Measurements from ENCODE around the gene TLN1.

TLN1 gene

DNA sequence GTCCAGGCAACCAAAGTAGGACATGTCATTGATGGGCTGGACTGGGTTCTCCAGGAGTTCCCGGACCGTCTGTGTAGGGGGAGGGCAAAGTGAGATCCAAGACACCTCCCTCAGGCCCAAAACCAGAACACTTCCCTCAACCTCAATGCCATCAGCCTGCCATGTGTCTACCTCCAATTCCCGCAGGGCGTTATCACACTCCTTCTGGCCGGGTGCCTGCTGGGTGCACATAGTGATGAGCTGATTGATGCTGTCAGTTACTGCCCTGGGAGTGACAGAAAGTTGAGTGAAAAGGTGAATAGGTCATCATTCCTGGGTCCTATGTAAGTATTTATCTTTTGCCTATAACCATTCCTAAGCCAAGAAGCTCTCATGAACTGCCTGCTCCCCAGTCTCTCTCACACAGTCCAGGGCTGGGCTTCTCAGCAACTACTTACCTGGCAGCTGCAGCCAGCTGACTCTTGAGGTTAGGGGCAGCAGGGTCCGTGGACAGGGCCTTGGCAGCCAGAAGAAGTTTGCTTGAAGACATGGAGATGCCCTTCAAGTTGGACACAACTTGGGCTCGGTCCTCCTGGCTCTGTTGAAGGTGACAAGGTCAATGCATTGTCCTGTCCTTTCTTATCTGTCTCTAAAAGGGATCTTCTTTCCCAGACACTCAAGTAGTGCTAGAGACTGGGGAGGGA, 21.0 kb downstream of the TLN1 start:
- no peaks in the 10 kb centered on the region for H3K27me3 ChIP-seq (replicated peaks; ENCODE audit: control insufficient read depth, insufficient read depth, low read length)
- no peak overlapping the region for H3K4me3 ChIP-seq (replicated peaks; ENCODE audit: low read depth, low read length)
- TF ChIP-seq, protein P1, sequence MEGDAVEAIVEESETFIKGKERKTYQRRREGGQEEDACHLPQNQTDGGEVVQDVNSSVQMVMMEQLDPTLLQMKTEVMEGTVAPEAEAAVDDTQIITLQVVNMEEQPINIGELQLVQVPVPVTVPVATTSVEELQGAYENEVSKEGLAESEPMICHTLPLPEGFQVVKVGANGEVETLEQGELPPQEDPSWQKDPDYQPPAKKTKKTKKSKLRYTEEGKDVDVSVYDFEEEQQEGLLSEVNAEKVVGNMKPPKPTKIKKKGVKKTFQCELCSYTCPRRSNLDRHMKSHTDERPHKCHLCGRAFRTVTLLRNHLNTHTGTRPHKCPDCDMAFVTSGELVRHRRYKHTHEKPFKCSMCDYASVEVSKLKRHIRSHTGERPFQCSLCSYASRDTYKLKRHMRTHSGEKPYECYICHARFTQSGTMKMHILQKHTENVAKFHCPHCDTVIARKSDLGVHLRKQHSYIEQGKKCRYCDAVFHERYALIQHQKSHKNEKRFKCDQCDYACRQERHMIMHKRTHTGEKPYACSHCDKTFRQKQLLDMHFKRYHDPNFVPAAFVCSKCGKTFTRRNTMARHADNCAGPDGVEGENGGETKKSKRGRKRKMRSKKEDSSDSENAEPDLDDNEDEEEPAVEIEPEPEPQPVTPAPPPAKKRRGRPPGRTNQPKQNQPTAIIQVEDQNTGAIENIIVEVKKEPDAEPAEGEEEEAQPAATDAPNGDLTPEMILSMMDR (IDR thresholded peaks at IDR 0.05; ENCODE audit: insufficient read depth, low read length, poor library complexity, severe bottlenecking): no peak
- no peak for DNase-seq (ENCODE audit: extremely low read depth, insufficient read length)
- H3K36me3 ChIP-seq (ENCODE audit: control insufficient read depth, insufficient read depth, low read length): peaks cover 64% of the 10 kb centered on the region

DNA sequence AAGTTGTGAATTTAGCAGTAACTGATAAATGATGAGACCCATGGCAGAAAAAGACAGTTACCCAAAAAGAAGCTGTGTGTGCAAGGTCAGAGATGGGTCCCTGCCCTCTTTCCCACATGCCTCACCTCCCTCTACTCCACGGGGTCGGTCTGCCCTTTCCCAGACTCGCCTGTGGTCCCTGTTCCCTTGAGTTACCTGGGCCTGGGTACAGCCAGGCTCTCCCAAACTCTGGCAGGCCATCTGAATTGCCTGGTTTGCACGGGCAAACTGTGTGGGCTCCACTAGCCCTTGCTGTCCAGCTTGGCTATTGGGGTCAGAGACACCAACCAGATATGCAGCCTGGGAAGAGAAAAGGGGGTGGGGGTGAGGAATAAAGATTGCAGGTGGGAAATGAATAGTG, 23.8 kb downstream of the TLN1 start:
- Histone ChIP-seq H3K36me3 (ENCODE audit: control insufficient read depth, insufficient read depth, low read length) (peaks cover 70% of the 10 kb centered on the region), H3K27me3 (replicated peaks; ENCODE audit: control insufficient read depth, insufficient read depth, low read length) (no peaks in the 10 kb centered on the region), H3K4me3 (replicated peaks; ENCODE audit: low read depth, low read length) (no peak overlapping the region)
- DNase-seq (ENCODE audit: extremely low read depth, insufficient read length): no peak
- TF ChIP-seq, protein P1 (IDR thresholded peaks at IDR 0.05; ENCODE audit: insufficient read depth, low read length, poor library complexity, severe bottlenecking): no peak

DNA sequence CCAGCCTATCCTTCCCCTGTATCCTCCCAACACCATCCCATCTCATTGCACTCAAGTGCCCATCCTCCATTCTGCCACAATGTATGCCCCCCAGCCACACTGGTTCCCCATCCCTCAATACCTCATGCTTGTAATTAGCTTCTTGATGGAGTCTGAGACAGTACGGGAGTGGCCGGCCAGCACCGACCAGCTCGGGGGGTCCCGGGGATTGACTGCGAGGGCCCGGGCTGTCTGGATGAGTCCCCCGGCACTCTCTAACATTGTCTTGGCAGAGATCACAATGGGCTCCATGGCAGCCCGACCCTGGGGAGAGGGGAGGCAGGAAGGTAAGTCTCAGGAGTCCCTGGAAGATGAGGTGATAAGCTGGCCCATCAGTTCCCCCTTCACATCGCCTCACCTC, 25.0 kb downstream of the TLN1 start:
- H3K36me3 ChIP-seq (ENCODE audit: control insufficient read depth, insufficient read depth, low read length): peaks cover 68% of the 10 kb centered on the region
- TF ChIP-seq, protein P1 (IDR thresholded peaks at IDR 0.05; ENCODE audit: insufficient read depth, low read length, poor library complexity, severe bottlenecking): no peak
- H3K4me3 ChIP-seq (replicated peaks; ENCODE audit: low read depth, low read length): no peak overlapping the region
- DNase-seq (ENCODE audit: extremely low read depth, insufficient read length): no peak
- H3K27me3 ChIP-seq (replicated peaks; ENCODE audit: control insufficient read depth, insufficient read depth, low read length): no peaks in the 10 kb centered on the region

DNA sequence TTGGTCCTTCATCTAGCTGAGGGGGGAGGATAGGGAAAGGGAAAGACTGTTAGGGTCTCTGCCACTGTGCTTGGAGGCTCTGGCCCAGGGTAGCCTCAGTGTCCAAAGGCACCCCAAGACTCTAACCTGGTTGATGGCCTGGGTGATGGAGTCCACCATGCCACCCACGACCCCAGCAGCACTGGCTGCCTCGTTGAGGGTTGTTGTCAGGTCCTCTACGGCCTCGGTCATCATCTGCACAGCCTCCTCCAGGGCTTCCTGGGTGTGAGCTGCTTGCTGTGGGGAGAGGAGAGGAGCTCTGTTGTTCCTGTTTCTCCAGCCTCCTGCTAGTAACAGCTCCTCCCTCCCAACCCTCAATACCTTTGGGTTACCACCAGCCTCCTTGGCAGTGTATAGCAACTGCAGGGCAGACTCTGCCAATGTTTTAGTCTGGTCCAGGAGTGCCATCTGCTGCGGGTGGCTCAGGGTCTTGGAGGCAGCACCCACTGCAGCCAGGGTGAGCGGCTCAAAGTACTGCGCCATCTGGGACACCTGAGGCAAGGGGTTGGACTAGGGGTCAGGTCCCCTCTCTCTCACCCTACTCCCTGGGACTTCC, 26.1 kb downstream of the TLN1 start:
- Histone ChIP-seq H3K36me3 (ENCODE audit: control insufficient read depth, insufficient read depth, low read length) (peaks cover 64% of the 10 kb centered on the region), H3K27me3 (replicated peaks; ENCODE audit: control insufficient read depth, insufficient read depth, low read length) (no peaks in the 10 kb centered on the region), H3K4me3 (replicated peaks; ENCODE audit: low read depth, low read length) (no peak overlapping the region)
- TF ChIP-seq, protein P1 (IDR thresholded peaks at IDR 0.05; ENCODE audit: insufficient read depth, low read length, poor library complexity, severe bottlenecking): no peak
- DNase-seq (ENCODE audit: extremely low read depth, insufficient read length): no peak

DNA sequence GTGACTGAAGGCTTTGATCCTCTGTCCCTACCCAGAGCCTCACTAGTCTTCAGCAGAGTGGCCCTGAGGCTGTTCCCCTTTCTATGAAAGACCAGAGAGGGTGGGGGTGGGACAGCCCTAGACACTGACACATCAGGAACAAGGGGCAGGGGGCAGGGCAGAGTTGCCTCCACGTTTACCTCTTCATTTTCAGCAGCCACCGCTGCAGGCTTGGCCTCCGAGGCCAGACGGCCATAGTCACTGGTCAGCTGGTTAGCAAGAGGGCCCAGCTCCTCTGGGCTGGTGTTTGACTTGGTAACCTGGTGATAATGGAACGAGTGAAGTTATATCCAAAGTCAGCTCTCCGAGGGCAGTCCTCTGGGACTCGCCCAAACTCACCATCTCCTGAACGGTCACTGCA, 26.6 kb downstream of the TLN1 start:
- DNase-seq (ENCODE audit: extremely low read depth, insufficient read length): no peak
- no peaks in the 10 kb centered on the region for H3K27me3 ChIP-seq (replicated peaks; ENCODE audit: control insufficient read depth, insufficient read depth, low read length)
- TF ChIP-seq, protein P1 (IDR thresholded peaks at IDR 0.05; ENCODE audit: insufficient read depth, low read length, poor library complexity, severe bottlenecking): no peak
- H3K36me3 ChIP-seq (ENCODE audit: control insufficient read depth, insufficient read depth, low read length): peaks cover 59% of the 10 kb centered on the region
- H3K4me3 ChIP-seq (replicated peaks; ENCODE audit: low read depth, low read length): no peak overlapping the region
